Upper lobe of left lung (tissue), 6 donors: ENCODE results near the gene PAQR8. TPM values are rescaled to one million over a fixed set of nuclear protein-coding genes. Genes with fewer than 3 reads are reported as not detected.

Experiments used
- ATAC-seq, 2 donors: fragments of 200-7000 bp; cut with Tn5 transposase; one replicate each; pipeline ENCODE4 v1.9.1; 2022; ENCODE audit warnings: mild to moderate bottlenecking in 2 of 2, moderate library complexity in 2 of 2; ENCODE audit not compliant: low FRiP score in 2 of 2
- DNase-seq, 2 donors: peaks; one replicate each; pipeline ENCODE4 v3.0.0-alpha.2; 2019 to 2020
- H3K27ac ChIP-seq, 4 donors: fragments of 200-600 bp; sonication (generic); one replicate each; pipeline ENCODE4 v1.5.1; 2016 to 2019
- H3K27me3 ChIP-seq, 4 donors: fragments of 200-600 bp; sonication (generic); one replicate each; pipeline ENCODE4 v1.5.1; 2017 to 2019
- H3K36me3 ChIP-seq, 4 donors: fragments of 200-600 bp; sonication (generic); one replicate each; pipeline ENCODE4 v1.5.1; 2016 to 2019
- H3K4me1 ChIP-seq, 4 donors: fragments of 200-600 bp; sonication (generic); one replicate each; pipeline ENCODE4 v1.5.1; 2018 to 2019
- H3K4me3 ChIP-seq, 4 donors: fragments of 200-600 bp; sonication (generic); one replicate each; pipeline ENCODE4 v1.5.1; 2017 to 2019; ENCODE audit warnings: mild to moderate bottlenecking in 2 of 4, moderate library complexity in 1 of 4
- H3K9me3 ChIP-seq, 4 donors: fragments of 200-600 bp; sonication (generic); one replicate each; pipeline ENCODE4 v1.5.1; 2018 to 2019
- EP300 ChIP-seq, 4 donors: sonication (generic); formaldehyde crosslinking; IDR thresholded peaks; one replicate each; pipeline ENCODE4 v1.5.1; 2017; ENCODE audit warnings: antibody characterized with exemption in 4 of 4, control low read depth in 2 of 4
- POLR2A ChIP-seq, 4 donors: fragments of 450-650 bp; IDR thresholded peaks; one replicate each; pipeline ENCODE4 v1.5.1; 2016 to 2017; ENCODE audit warnings: antibody characterized with exemption in 4 of 4, mild to moderate bottlenecking in 2 of 4
- POLR2AphosphoS5 ChIP-seq, 2 donors: sonication (generic); formaldehyde crosslinking; IDR thresholded peaks; one replicate each; pipeline ENCODE4 v1.5.1; 2017; ENCODE audit warnings: antibody characterized with exemption in 2 of 2
- WGBS, 2 donors: methylation state at CpG; one replicate each; pipeline ENCODE4 v1.1.5; 2017 to 2018; 5-methylcytosine and 5-hydroxymethylcytosine counted together
- total RNA-seq, 6 donors: library from RNA; depleted of rRNA in 4 of 6; stranded (reverse); fragments of >200 nt in 4 of 6; gene quantifications; one replicate each; pipeline versions ENCODE4 v1.1.0 to v1.2.1, GENCODE V29; 2016 to 2021
- TF ChIP-seq, protein P1 (sequence below), 6 experiments: fragments of 450-650 bp in 4 of 6; fragments of 200-600 bp in 2 of 6; sonication (generic) in 2 of 6; IDR thresholded peaks; one replicate each; pipeline ENCODE4 v1.5.1; 2016 to 2019; ENCODE audit warnings: antibody characterized with exemption in 6 of 6
- donor health status: DM: no; HTN: no; CAD: no; lungs with moderate emphysema.
- donor health status: DM: no; HTN: yes; CAD: no; lungs with severe emphysema.

Gene PAQR8
- total RNA-seq, 6 donors from 2014 or later, result 3.4 to 21.6 (median 9.3) TPM

DNA sequence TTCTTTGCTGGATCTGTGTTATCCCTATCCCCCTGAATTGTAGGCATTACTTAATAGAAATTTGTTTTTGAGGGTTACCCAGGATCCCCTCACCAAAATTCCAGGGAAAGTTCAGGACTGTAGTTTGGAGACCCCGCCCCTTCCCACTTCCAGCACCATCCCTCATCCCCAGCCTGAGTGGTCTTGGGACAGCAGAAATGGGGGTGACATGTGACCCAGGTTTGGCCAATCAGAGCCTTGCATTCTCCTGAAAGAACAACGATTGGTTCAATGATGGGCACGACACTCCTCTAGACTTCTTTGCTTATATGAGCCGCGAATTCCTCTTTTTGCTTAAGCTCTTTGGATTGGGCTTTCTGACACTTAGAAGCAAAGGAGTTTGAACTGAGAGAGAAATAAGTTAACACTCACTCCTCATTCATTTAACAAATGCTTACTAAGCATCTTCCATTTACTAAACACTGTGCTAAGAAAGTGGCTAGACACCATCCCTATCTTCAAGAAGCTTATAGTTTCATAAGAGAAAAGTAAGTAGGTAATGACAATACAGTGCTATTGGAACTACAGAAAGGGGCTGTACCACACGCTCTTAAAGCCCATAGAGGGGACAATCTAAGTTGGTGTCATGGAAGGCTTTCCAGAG lies 24.9 kb upstream of the PAQR8 start:
- no peak for ATAC-seq
- no peak overlapping the region for H3K27ac ChIP-seq

DNA sequence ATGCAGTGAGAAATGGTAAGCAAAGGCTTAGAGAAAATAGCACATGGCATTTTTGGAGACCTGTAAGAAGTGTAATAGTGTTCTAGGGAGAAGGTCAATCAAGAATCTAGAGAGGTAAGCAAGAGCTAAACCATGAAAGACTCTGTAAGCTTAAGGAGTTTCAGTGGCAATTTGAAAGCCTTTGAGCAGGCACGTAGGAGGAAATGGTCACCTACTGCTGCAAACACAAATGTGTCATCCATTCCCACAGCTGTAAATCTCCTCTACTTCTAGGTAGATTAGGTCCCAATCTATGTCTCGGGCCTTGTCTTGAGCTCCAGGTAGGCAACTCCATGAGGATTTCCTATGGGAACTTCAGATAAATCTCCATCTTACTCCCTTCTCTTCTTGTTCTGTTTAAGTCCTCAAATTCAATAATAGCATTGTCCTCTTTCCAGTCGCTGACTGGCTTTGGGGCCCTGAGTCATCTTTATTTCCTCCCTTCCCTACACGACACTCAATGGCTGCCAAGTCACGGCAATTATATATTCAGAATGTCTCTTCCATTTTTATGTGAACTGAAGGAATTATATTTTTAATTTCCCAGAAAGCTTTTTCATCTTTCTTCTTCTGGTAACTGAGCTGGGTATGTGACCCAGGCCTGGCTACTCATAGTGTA lies 24.2 kb upstream of the PAQR8 start:
- peaks cover 0 to 8% (median 2%) of the 10 kb centered on the region in 4 donors for H3K4me1 ChIP-seq
- no peak overlapping the region for H3K27ac ChIP-seq
- DNase-seq (no peak), ATAC-seq (no peak)
- no peak for TF ChIP-seq POLR2A (IDR thresholded peaks at IDR 0.05)
- no peak for TF ChIP-seq EP300 (IDR thresholded peaks at IDR 0.05)
- TF ChIP-seq POLR2AphosphoS5 (IDR thresholded peaks at IDR 0.05), result no peak
- TF ChIP-seq, protein P1, sequence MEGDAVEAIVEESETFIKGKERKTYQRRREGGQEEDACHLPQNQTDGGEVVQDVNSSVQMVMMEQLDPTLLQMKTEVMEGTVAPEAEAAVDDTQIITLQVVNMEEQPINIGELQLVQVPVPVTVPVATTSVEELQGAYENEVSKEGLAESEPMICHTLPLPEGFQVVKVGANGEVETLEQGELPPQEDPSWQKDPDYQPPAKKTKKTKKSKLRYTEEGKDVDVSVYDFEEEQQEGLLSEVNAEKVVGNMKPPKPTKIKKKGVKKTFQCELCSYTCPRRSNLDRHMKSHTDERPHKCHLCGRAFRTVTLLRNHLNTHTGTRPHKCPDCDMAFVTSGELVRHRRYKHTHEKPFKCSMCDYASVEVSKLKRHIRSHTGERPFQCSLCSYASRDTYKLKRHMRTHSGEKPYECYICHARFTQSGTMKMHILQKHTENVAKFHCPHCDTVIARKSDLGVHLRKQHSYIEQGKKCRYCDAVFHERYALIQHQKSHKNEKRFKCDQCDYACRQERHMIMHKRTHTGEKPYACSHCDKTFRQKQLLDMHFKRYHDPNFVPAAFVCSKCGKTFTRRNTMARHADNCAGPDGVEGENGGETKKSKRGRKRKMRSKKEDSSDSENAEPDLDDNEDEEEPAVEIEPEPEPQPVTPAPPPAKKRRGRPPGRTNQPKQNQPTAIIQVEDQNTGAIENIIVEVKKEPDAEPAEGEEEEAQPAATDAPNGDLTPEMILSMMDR (IDR thresholded peaks at IDR 0.05), result no peak
- no peaks in the 10 kb centered on the region for H3K27me3 ChIP-seq
- no peaks in the 10 kb centered on the region for H3K9me3 ChIP-seq
- no peaks in the 10 kb centered on the region for H3K36me3 ChIP-seq
- H3K4me3 ChIP-seq, result no peak overlapping the region
- 64 to 77% methylated on average over 5 of the region's 5 CpGs for WGBS, 2 donors

More for the DNA sequence above, 24.9 kb upstream of the PAQR8 start:
- TF ChIP-seq EP300 (IDR thresholded peaks at IDR 0.05), result no peak
- TF ChIP-seq, protein P1 (IDR thresholded peaks at IDR 0.05), result no peak
- no peak for TF ChIP-seq POLR2AphosphoS5 (IDR thresholded peaks at IDR 0.05)
- no peak for TF ChIP-seq POLR2A (IDR thresholded peaks at IDR 0.05)
- peaks cover 0 to 8% (median 2%) of the 10 kb centered on the region in 4 donors for H3K4me1 ChIP-seq
- DNase-seq, result no peak
- H3K27me3 ChIP-seq, result no peaks in the 10 kb centered on the region
- H3K9me3 ChIP-seq, result no peaks in the 10 kb centered on the region
- no peak overlapping the region for H3K4me3 ChIP-seq
- WGBS, 2 donors, result 95% methylated on average over 6 of the region's 6 CpGs
- no peaks in the 10 kb centered on the region for H3K36me3 ChIP-seq

GRCh38 chr6:52340603-52340880 lies 21.4 kb upstream of the PAQR8 start:
- Histone ChIP-seq H3K27me3 (no peaks in the 10 kb centered on the region), H3K9me3 (no peaks in the 10 kb centered on the region), H3K4me3 (no peak overlapping the region), H3K36me3 (no peaks in the 10 kb centered on the region), H3K4me1 (no peaks in the 10 kb centered on the region), H3K27ac (no peak overlapping the region)
- TF ChIP-seq POLR2A (IDR thresholded peaks at IDR 0.05), result no peak
- no peak for TF ChIP-seq POLR2AphosphoS5 (IDR thresholded peaks at IDR 0.05)
- ATAC-seq (no peak), DNase-seq (no peak)

GRCh38 chr6:52341561-52342260 lies 20.2 kb upstream of the PAQR8 start:
- no peak overlapping the region for H3K4me3 ChIP-seq
- no peaks in the 10 kb centered on the region for H3K36me3 ChIP-seq
- TF ChIP-seq POLR2A (IDR thresholded peaks at IDR 0.05) (no peak), EP300 (IDR thresholded peaks at IDR 0.05) (no peak), POLR2AphosphoS5 (IDR thresholded peaks at IDR 0.05) (no peak)
- TF ChIP-seq, protein P1 (IDR thresholded peaks at IDR 0.05), result no peak
- no peaks in the 10 kb centered on the region for H3K27me3 ChIP-seq
- WGBS, 2 donors, result 27 to 64% methylated on average over 2 of the region's 2 CpGs
- ATAC-seq (no peak), DNase-seq (no peak)
- no peaks in the 10 kb centered on the region for H3K9me3 ChIP-seq
- H3K27ac ChIP-seq, result no peak overlapping the region
- H3K4me1 ChIP-seq, result no peaks in the 10 kb centered on the region

DNA sequence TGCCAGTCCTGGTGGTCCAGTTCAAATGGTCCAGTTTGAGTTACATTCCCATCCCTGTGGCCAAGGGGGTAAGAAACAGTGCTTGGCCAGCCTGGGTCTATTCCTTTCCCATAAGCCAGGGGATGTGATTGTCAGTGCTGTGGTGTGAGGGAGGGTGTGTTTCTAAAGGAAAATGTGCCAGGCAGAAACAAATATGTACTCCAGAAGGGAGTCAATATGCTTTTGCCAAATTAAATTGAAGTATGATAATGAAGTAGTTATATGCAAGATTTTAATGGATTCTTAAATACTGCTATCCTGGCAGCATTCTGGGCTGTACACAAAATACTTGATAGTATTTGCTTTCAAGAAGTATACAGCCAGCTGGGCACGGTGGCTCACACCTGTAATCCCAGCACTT lies 16.6 kb upstream of the PAQR8 start:
- TF ChIP-seq EP300 (IDR thresholded peaks at IDR 0.05) (no peak), POLR2A (IDR thresholded peaks at IDR 0.05) (no peak), POLR2AphosphoS5 (IDR thresholded peaks at IDR 0.05) (no peak)
- TF ChIP-seq, protein P1 (IDR thresholded peaks at IDR 0.05), result no peak
- DNase-seq, result no peak
- no peak overlapping the region for H3K4me3 ChIP-seq
- no peak overlapping the region for H3K27ac ChIP-seq
- H3K9me3 ChIP-seq, result no peaks in the 10 kb centered on the region
- no peaks in the 10 kb centered on the region for H3K27me3 ChIP-seq
- ATAC-seq, result no peak
- H3K36me3 ChIP-seq, result no peaks in the 10 kb centered on the region
- H3K4me1 ChIP-seq, result no peaks in the 10 kb centered on the region
- WGBS, 2 donors, result 86 to 90% methylated on average over 1 of the region's 1 CpG
